ENCODE data around the gene AKR1C2.
"Not testable (repeated sequence)": the region's sequence is repeated elsewhere in the genome, so short reads cannot be mapped to it uniquely, and the experiment has no call there.

The AKR1C2 gene

DNA sequence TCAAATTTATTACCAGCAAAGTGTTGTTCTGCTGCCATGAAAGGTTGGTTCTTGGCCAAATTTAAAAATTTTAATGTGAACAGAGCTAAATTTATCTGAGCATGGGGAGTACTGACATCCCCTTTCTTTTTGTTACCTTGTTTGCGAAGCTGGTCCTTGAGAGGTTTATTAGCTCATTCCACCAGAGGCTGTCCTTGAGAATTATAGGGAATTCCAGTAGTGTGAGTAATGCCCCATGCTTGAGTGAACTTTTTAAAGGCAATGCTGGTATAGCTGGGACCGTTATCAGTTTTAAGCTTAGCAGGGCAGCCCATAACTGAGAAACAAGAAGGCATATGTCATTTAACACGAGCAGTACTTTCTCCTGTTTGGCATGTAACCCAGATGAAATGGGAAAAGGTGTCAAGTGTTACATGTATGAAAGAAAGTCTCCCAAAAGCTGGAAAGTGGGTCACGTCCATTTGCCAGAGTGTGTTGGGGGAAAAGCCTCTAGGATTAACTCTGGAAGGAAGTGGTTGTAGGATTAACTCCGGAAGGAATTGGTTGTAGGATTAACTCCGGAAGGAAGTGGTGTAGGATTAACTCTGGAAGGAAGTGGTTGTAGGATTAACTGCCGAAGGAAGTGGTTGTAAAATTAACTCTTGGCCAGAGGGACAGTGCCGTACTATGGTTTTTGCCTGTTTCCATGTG lies 37.3 kb upstream of the AKR1C2 start:
- TF ChIP-seq TAF1 (IDR thresholded peaks at IDR 0.05; ENCODE audit: low read depth, low read length) (no peak), SPI1 (IDR thresholded peaks at IDR 0.05; ENCODE audit: low read depth, low read length) (no peak), POU2F2 (IDR thresholded peaks at IDR 0.05; ENCODE audit: low read depth, low read length) (no peak), PAX5 (IDR thresholded peaks at IDR 0.05; ENCODE audit: insufficient read depth, low read length, severe bottlenecking) (no peak), POLR2AphosphoS5 (IDR thresholded peaks at IDR 0.05; ENCODE audit: low read depth, low read length) (no peak), POLR2A (IDR thresholded peaks at IDR 0.05; ENCODE audit: low read depth, low read length) (no peak)
- FAIRE-seq: no peak
- DNase-seq (ENCODE audit: insufficient read length, low spot score): no peak

DNA sequence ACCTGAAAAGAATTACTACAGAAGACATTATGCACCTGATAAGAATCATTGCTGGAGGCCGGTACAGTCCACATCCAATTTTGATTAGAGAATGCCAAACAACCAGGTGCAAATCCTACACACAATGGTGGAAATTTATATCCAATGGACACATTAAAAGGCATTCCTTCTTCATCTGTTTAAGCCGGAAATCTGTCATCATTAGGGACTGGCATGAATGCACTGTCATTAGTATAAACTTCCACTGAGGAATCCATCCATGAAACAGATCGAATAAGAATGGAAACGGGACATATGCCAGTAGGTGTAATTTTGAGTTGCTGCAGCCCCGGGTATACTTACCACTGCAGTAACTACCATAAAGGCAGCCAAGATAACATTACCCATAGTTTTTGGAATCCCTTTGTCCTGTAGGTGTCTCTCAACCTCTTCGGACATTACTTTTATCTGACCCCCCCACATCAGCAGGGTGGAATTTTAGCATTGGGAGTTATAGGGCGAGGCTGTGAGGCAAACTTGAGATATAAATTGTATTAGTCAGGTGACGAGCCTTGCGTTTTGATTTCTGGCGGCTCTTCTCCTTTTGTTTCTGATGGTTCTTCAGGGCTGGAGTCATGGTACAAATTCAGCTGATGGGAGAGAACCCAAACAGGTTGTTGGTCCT lies 36.5 kb upstream of the AKR1C2 start:
- DNase-seq (ENCODE audit: insufficient read length, low spot score) (no peak), FAIRE-seq (no peak)
- TF ChIP-seq POLR2A (IDR thresholded peaks at IDR 0.05; ENCODE audit: low read depth, low read length): no peak
- no peak for TF ChIP-seq TAF1 (IDR thresholded peaks at IDR 0.05; ENCODE audit: low read depth, low read length)
- TF ChIP-seq PAX5 (IDR thresholded peaks at IDR 0.05; ENCODE audit: insufficient read depth, low read length, severe bottlenecking): no peak
- TF ChIP-seq SPI1 (IDR thresholded peaks at IDR 0.05; ENCODE audit: low read depth, low read length): no peak
- TF ChIP-seq POLR2AphosphoS5 (IDR thresholded peaks at IDR 0.05; ENCODE audit: low read depth, low read length): no peak
- no peak for TF ChIP-seq POU2F2 (IDR thresholded peaks at IDR 0.05; ENCODE audit: low read depth, low read length)

DNA sequence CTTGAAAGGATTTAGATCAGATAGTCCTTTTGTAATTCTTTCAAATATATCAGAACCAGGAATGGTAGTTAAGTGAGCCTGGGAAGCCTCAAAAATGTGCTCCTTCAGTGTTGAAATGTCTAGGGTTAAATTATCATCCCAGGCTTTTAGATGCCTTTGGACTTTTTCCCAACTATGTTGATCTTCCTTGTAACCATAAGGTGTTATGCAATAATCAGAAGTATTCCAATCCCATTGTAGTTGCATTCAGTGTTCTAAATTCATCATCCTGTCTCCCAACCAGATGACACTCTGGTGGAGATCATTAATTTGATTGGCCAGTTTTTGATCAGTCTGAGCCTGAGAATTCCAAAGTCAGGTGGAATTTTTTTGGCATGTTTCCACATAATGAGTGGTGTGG lies 35.1 kb upstream of the AKR1C2 start:
- TF ChIP-seq POLR2AphosphoS5 (IDR thresholded peaks at IDR 0.05; ENCODE audit: low read depth, low read length) (no peak), POU2F2 (IDR thresholded peaks at IDR 0.05; ENCODE audit: low read depth, low read length) (no peak), POLR2A (IDR thresholded peaks at IDR 0.05; ENCODE audit: low read depth, low read length) (no peak), SPI1 (IDR thresholded peaks at IDR 0.05; ENCODE audit: low read depth, low read length) (no peak), TAF1 (IDR thresholded peaks at IDR 0.05; ENCODE audit: low read depth, low read length) (no peak), PAX5 (IDR thresholded peaks at IDR 0.05; ENCODE audit: insufficient read depth, low read length, severe bottlenecking) (no peak)
- DNase-seq (ENCODE audit: insufficient read length, low spot score) (no peak), FAIRE-seq (no peak)

DNA sequence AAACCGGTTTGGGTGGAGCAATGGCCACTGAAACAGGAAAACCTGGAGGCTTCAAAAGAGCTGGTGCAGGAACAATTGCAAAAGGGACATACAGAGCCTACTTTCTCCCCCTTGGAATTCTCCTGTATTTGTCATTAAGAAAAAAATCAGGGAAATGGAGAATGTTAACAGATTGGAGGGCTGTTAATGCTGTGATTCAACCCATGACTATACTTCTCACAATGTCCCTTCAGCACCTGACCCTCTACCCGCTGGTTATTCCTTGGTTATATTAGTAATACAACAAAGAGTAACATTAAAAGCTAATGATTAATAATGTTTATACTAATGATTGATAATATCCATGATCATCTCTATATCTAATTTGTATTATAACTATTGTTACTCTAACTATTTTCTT lies 34.4 kb upstream of the AKR1C2 start:
- TF ChIP-seq POLR2A (IDR thresholded peaks at IDR 0.05; ENCODE audit: low read depth, low read length): no peak
- TF ChIP-seq SPI1 (IDR thresholded peaks at IDR 0.05; ENCODE audit: low read depth, low read length): no peak
- TF ChIP-seq POU2F2 (IDR thresholded peaks at IDR 0.05; ENCODE audit: low read depth, low read length): no peak
- no peak for TF ChIP-seq POLR2AphosphoS5 (IDR thresholded peaks at IDR 0.05; ENCODE audit: low read depth, low read length)
- no peak for TF ChIP-seq TAF1 (IDR thresholded peaks at IDR 0.05; ENCODE audit: low read depth, low read length)
- TF ChIP-seq PAX5 (IDR thresholded peaks at IDR 0.05; ENCODE audit: insufficient read depth, low read length, severe bottlenecking): no peak
- FAIRE-seq (no peak), DNase-seq (ENCODE audit: insufficient read length, low spot score) (no peak)

DNA sequence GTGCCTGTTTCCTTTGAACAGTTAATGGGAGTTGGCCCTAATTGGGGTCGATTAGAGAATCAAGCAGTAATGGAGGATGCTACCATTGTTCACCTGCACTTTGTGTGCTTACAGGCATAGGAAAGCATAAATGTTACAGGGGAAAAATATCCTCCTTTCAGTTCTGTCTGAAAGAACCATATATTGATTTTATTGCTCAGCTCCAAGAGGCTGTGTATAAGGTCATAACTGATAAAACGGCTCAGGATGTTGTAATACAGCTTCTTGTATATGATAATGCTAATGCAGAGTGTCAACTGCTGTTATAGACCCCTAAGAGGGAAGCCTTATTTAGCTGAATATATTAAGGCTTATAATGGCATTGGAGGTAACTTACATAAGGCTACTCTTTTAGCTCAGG lies 32.9 kb upstream of the AKR1C2 start:
- TF ChIP-seq PAX5 (IDR thresholded peaks at IDR 0.05; ENCODE audit: insufficient read depth, low read length, severe bottlenecking) (no peak), POU2F2 (IDR thresholded peaks at IDR 0.05; ENCODE audit: low read depth, low read length) (no peak), TAF1 (IDR thresholded peaks at IDR 0.05; ENCODE audit: low read depth, low read length) (no peak), POLR2A (IDR thresholded peaks at IDR 0.05; ENCODE audit: low read depth, low read length) (no peak), POLR2AphosphoS5 (IDR thresholded peaks at IDR 0.05; ENCODE audit: low read depth, low read length) (no peak), SPI1 (IDR thresholded peaks at IDR 0.05; ENCODE audit: low read depth, low read length) (no peak)
- FAIRE-seq: no peak
- no peak for DNase-seq (ENCODE audit: insufficient read length, low spot score)

DNA sequence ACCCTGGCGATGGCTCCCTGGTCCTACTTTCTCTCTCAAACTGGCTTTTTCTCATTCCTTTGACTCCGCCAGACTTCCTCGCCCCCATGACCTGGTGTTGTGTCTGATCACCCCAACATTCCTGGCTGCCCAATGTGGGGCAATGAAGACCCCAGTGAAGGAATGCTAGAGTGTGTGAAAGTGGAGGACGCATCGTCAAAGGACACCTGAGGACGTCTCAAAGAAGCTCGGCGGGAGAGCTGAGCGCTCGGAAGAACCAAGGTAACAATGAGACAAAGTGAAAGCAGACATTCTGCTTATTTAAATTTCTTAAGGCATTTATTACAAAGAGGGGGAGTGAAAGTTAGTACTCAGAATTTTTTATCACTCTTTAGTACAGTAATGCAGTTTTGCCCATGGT lies 31.7 kb upstream of the AKR1C2 start:
- FAIRE-seq (no peak), DNase-seq (ENCODE audit: insufficient read length, low spot score) (no peak)
- TF ChIP-seq SPI1 (IDR thresholded peaks at IDR 0.05; ENCODE audit: low read depth, low read length): no peak

DNA sequence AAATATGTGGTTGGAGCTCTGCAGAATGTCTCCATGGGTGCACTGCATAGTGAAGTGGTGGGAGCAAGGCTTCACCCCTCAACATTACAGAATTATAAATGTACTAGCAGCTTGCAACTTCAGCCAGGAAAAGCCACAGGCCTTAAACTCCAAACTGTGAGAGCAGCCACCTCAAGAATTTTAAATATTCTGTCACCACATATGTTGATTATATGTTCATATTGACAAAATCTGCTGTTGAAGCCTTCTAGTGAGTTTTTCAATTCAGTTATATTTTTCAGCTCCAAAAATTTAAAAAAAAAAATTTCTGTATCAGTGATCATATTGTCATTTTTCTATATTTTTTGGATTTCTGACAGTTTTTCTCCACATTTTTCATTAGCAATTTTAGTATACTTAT lies 30.9 kb upstream of the AKR1C2 start:
- no peak for TF ChIP-seq POLR2AphosphoS5 (IDR thresholded peaks at IDR 0.05; ENCODE audit: low read depth, low read length)
- no peak for TF ChIP-seq PAX5 (IDR thresholded peaks at IDR 0.05; ENCODE audit: insufficient read depth, low read length, severe bottlenecking)
- TF ChIP-seq TAF1 (IDR thresholded peaks at IDR 0.05; ENCODE audit: low read depth, low read length): no peak
- TF ChIP-seq SPI1 (IDR thresholded peaks at IDR 0.05; ENCODE audit: low read depth, low read length): no peak
- no peak for TF ChIP-seq POU2F2 (IDR thresholded peaks at IDR 0.05; ENCODE audit: low read depth, low read length)
- no peak for TF ChIP-seq POLR2A (IDR thresholded peaks at IDR 0.05; ENCODE audit: low read depth, low read length)
- FAIRE-seq (no peak), DNase-seq (ENCODE audit: insufficient read length, low spot score) (no peak)

DNA sequence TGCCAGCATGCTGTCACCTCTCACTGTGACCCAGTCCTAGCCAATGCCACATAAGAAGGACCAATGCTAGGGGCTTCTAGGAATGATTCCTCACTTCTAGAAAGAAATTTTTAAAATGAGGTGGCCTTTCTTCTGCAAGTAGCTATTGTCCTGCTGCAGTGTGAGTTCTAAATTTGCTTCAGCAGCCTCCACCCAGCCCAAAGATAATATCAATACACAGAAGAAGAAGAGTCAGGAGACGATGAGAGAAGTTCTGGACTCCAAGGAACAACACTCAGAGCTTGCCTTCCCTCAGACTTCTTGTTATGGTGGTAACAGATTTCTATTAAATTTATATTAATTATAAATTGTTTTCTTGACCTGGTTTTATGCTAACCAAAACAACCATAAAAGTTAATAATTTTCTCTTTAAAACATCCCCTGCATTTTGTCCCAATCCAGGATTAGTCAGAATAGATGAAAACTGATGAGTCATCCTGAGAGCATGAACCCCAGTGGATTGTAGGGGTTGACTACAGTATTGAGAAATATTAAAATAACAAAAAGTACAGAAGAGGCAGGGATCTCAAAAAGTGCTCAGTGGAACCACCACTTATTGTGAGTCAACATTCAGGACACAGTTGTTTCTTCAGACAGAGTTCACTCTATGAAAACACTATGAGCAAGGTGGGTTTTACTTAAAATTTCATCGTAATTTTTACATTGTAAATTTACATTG lies 29.6 kb upstream of the AKR1C2 start:
- DNase-seq (ENCODE audit: insufficient read length, low spot score) (no peak), FAIRE-seq (no peak)
- TF ChIP-seq PAX5 (IDR thresholded peaks at IDR 0.05; ENCODE audit: insufficient read depth, low read length, severe bottlenecking): no peak
- no peak for TF ChIP-seq POLR2AphosphoS5 (IDR thresholded peaks at IDR 0.05; ENCODE audit: low read depth, low read length)
- no peak for TF ChIP-seq TAF1 (IDR thresholded peaks at IDR 0.05; ENCODE audit: low read depth, low read length)
- no peak for TF ChIP-seq POLR2A (IDR thresholded peaks at IDR 0.05; ENCODE audit: low read depth, low read length)
- TF ChIP-seq SPI1 (IDR thresholded peaks at IDR 0.05; ENCODE audit: low read depth, low read length): no peak
- no peak for TF ChIP-seq POU2F2 (IDR thresholded peaks at IDR 0.05; ENCODE audit: low read depth, low read length)

DNA sequence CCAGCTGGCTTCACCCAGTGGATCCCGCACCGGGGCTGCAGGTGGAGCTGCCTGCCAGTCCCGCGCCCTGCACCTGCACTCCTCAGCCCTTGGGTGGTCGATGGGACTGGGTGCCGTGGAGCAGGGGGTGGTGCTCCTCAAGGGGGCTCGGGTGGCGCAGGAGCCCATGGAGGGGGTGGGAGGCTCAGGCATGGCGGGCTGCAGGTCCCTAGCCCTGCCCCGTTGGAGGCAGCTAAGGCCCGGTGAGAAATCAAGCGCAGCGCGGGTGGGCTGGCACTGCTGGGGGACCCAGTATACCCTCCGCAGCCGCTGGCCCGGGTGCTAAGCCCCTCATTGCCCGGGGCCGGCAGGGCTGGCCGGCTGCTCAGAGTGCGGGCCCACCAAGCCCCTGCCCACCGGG lies 28.8 kb upstream of the AKR1C2 start:
- DNase-seq (ENCODE audit: insufficient read length, low spot score); FAIRE-seq: not testable (repeated sequence)

DNA sequence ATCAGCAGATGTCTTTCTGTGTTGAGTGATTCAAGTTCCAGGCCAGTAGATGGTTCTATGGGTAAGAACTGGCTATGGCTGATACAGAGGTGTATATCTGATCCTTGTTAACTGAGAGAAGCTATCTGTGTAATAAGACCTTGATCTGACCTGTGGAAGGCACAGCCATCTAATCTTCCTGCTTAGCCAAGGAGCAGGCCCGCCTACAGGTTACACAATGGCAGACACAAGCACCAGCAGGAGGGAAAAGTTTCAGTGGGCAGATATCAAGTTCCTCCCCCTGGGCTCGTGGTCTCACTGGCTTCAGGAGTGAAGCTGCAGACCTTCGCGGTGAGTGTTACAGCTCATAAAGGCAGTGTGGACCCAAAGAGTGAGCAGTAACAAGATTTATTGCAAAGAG lies 27.9 kb upstream of the AKR1C2 start:
- FAIRE-seq; DNase-seq (ENCODE audit: insufficient read length, low spot score): not testable (repeated sequence)

Data from GM12891 (cell line).